ENCODE measurements around the gene RNU4-1. TPM values are rescaled to one million over a fixed set of nuclear protein-coding genes. Genes with fewer than 3 reads are reported as not detected.

The RNU4-1 gene
- under 0.01 TPM in 1 of 2 replicates, not detected in the other for total RNA-seq

DNA sequence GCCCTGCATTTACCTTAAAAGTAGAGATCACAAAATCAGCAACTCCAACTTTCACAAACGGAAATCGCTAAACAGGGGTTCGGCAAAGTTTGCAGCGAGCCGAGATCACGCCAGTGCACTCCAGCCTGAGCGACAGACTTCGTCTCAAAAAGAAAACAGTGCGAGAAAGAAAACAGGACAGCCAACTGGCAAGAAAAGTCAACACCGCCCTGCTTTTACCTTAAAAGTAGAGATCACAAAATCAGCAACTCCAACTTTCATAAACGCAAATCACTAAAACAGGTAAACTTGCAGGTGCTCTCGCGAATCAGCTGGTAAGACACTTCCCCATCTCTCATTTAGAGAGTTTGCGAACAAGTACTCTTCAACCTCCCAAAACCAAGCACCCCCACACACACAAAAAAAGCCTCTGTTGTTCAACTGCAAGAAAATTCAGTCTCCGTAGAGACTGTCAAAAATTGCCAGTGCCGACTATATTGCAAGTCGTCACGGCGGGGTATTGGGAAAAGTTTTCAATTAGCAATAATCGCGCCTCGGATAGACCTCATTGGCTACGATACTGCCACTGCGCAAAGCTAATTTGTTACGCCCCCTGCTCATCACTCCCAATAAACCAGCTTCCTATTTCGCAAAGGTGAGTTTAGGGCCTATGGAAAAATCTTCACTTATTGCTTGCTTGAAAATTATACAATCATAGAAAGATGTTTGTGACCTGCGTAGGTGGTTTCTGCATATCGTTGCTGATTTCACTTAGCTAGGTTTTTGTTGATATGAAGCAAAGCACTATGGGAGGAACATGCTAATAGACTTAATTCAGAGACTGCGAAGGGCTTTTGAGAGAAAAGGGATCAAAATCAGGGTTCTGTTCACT lies at the start of gene RNU4-1:
RNU4-1 (minus strand) TSS at position 577 of the 871 bp plus-strand sequence.

DNA sequence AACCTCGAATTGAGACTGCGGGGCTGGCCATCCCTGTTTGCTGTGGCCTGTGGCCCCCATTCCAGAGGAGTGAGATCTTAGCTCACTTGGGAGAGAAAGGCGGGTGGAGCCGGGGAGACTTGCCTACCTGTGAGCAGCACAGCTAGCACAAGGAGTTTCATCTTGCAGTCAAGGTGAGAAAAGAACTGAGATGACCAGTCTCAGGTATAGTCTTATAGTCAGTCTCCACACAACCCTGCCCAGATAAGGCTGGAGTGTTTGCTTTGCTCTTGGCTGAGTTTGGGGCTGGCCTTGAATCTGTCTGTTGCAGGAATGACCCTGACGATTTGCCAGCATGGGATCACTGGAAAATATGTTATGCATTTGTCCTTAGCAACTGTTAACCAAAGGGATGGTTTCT lies 34.6 kb upstream of the RNU4-1 start, which contains the start of gene PLA2G1B:
PLA2G1B (minus strand) TSS at position 187 of the 400 bp plus-strand sequence; CDS start at position 161, 26 bp downstream.

DNA sequence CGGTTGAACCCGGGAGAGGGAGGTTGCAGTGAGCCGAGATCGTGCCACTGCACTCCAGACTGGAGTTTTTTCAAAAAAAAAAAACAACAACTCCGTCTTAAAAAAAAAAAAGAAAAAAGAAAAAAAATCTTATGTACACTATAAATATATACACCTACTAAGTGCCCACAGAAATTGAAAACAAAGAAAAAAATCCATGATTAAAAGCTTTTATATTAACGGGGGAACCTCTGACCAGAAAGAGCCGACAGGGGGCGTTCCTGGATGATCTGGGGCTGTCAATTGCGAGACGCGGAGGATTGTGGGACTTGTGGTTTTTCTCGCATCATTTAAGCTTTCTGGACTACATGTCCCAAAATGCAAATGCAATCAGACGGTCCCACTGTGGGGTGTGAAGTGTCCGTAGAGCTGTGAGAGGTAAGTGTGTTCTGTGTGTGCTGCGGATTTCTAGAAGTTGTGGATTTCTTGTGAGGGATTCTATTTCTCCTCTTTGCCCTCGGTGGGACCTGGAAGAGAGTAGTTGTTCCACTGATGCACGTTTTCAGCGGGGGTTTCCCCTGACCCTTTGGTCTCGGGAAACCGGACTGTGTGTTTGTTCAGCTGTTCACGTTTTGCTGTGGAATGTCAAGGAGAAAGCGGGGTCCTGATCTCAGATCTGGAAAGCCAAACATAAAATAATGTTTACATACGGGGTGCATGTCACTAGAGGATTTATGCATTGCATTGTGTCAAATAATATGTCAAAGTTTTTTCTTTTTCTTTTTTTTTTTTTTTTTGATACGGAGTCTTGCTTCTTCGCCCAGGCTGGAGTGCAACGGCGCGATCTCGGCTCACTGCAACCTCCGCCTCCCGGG lies 9.2 kb upstream of the RNU4-1 start, which contains the start of gene SIRT4:
SIRT4 (plus strand) TSS at position 360 of the 854 bp plus-strand sequence. CDS start 1,241 bp downstream, outside the sequence.

DNA sequence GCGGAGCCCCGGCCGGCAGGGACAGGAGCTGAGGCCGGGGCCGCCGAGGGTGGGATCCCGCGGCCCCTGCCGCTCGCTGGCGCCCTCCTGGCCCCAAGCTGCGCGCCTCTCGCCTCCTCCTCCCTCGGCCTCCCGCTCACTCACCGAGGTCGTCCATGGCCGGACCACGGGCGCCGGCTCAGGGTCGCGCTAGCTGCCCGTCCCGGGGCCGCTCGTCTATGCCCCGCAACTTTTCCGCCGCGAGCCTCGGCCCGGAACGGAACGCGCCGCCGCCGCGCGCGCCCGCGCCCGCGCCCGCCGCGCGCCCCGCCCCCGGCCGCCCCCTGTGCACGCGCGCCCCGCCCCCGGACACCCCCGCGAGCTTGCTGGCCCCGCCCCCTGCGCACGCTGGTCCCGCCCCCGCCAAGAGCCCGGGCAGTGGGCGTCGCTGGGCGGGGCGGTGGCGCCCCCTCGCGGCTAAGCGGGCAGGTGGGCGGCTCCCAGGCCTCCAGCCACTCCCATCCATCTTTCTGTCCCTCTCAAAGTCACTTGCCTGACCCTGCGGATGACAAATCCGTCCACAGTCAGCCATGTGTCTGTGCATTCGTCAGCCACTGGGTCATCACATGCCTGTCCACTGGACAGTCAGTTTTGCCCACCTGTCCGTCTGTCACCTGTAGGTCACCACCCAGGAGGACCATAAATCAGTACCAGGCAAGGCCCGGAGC lies 27.4 kb downstream of the RNU4-1 start, which contains the start of gene PXN:
PXN (minus strand) TSS at position 258 of the 707 bp plus-strand sequence; CDS start at position 157, 101 bp downstream.

Other genes starting within 250 kb of the RNU4-1 start
- 23.5 and 28.8 TPM in 2 replicates for gene RAB35, start 176.5 kb downstream of the RNU4-1 start, total RNA-seq
- gene GCN1, start 98.5 kb downstream of the RNU4-1 start, total RNA-seq, result 72.4 and 102 TPM in 2 replicates
- 3,887 and 5,015 TPM in 2 replicates for gene RPLP0, start 92.1 kb downstream of the RNU4-1 start, total RNA-seq
- gene PXN, start 27.5 kb downstream of the RNU4-1 start, total RNA-seq, result 10.8 and 11.9 TPM in 2 replicates
- under 0.01 TPM in 2 replicates for gene RNU4-2, start 1.3 kb downstream of the RNU4-1 start, total RNA-seq
- 1.00 and 2.5 TPM in 2 replicates for gene SIRT4, start 9.1 kb upstream of the RNU4-1 start, total RNA-seq
- gene PLA2G1B, start 34.5 kb upstream of the RNU4-1 start, total RNA-seq, result not detected in 2 replicates
- not detected in 2 replicates for gene MSI1, start 75.9 kb upstream of the RNU4-1 start, total RNA-seq
- 578 and 623 TPM in 2 replicates for gene COX6A1, start 144.9 kb upstream of the RNU4-1 start, total RNA-seq
- gene TRIAP1, start 153.1 kb upstream of the RNU4-1 start, total RNA-seq, result 17.9 and 26.0 TPM in 2 replicates
- 15.2 and 18.6 TPM in 2 replicates for gene GATC, start 153.2 kb upstream of the RNU4-1 start, total RNA-seq
- gene SRSF9, start 176.5 kb upstream of the RNU4-1 start, total RNA-seq, result 236 and 304 TPM in 2 replicates
- gene DYNLL1, start 202.9 kb upstream of the RNU4-1 start, total RNA-seq, result 228 and 311 TPM in 2 replicates
- gene COQ5, start 235.9 kb upstream of the RNU4-1 start, total RNA-seq, result 28.7 and 37.7 TPM in 2 replicates
- 92.2 and 113 TPM in 2 replicates for gene RNF10, start 241.1 kb upstream of the RNU4-1 start, total RNA-seq